Measurements from ENCODE around the gene TXNL4A. TPM values are rescaled to one million over a fixed set of nuclear protein-coding genes. Genes with fewer than 3 reads are reported as not detected.
A peak's percentile ranks its signal among the peaks of the same experiment; 100 is the strongest.

TXNL4A gene
- total and polyA plus RNA-seq, 3 donors from 2014 or later = 37.4 to 158 (median 47.0) TPM

GRCh38 chr18:79963658-79964329 lies 24.6 kb downstream of the TXNL4A start:
- intact Hi-C loops (cut with DNase I; ENCODE audit: low total_unique reads) = no loop called here
- Histone ChIP-seq H3K4me3 (peak overlapping the region; percentile 59 to 66), H3K27ac (no peak overlapping the region), H3K27me3 (no peaks in the 10 kb centered on the region), H3K4me1 (no peaks in the 10 kb centered on the region), H3K36me3 (ENCODE audit: low read depth, missing control alignments) (no peaks in the 10 kb centered on the region), H3K9me3 (no peaks in the 10 kb centered on the region)
- WGBS, 2 donors = 58 to 79% methylated on average over 18 to 30 of the region's 30 CpGs
- no peak for DNase-seq
- no peak for TF ChIP-seq POLR2A (IDR thresholded peaks at IDR 0.05)
- TF ChIP-seq CTCF (IDR thresholded peaks at IDR 0.05) = no peak

- WGBS, 2 donors = 87 to 88% methylated on average over 29 to 30 of the region's 30 CpGs
- no peaks in the 10 kb centered on the region for H3K27me3 ChIP-seq
- H3K9me3 ChIP-seq = no peaks in the 10 kb centered on the region
- DNase-seq = no peak
- no peak overlapping the region for H3K4me3 ChIP-seq
- H3K4me1 ChIP-seq = no peaks in the 10 kb centered on the region
- intact Hi-C loops (cut with DNase I; ENCODE audit: low total_unique reads) = no loop called here
- no peaks in the 10 kb centered on the region for H3K36me3 ChIP-seq (ENCODE audit: low read depth, missing control alignments)
- no peak overlapping the region for H3K27ac ChIP-seq
- TF ChIP-seq CTCF (IDR thresholded peaks at IDR 0.05) (no peak), POLR2A (IDR thresholded peaks at IDR 0.05) (no peak)
These were observed 25.3 kb downstream of the TXNL4A start for GRCh38 chr18:79962835-79963657.

DNA sequence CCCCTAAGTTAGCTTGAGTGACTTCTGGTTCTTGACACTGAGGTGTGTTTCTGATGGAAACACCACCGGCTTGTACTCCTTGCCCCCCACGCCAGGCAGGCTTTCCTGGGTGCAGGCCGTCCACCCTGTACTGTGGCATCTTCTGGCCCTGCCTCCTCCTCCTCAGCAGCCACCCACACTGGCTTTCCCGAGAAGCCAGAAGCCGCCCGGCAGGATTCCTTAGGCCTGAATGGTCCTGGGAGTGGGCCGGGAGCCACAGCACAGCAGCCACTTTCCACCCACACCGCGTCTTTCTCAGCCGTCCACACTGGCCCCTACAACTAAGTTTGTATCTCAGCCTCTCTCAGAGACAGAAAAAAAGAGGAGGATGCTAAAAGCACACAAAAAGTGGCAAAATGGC lies 26.1 kb downstream of the TXNL4A start:
- H3K4me1 ChIP-seq = no peaks in the 10 kb centered on the region
- H3K9me3 ChIP-seq = no peaks in the 10 kb centered on the region
- TF ChIP-seq CTCF (IDR thresholded peaks at IDR 0.05) (no peak), POLR2A (IDR thresholded peaks at IDR 0.05) (no peak)
- no peaks in the 10 kb centered on the region for H3K36me3 ChIP-seq (ENCODE audit: low read depth, missing control alignments)
- WGBS, 2 donors = 73 to 83% methylated on average over 10 of the region's 10 CpGs
- intact Hi-C loops (cut with DNase I; ENCODE audit: low total_unique reads) = no loop called here
- H3K27me3 ChIP-seq = no peaks in the 10 kb centered on the region
- H3K27ac ChIP-seq = no peak overlapping the region
- H3K4me3 ChIP-seq = no peak overlapping the region
- DNase-seq = no peak

GRCh38 chr18:79961527-79962291 lies 26.7 kb downstream of the TXNL4A start:
- no peak overlapping the region for H3K4me3 ChIP-seq
- H3K4me1 ChIP-seq = no peaks in the 10 kb centered on the region
- DNase-seq = no peak
- H3K36me3 ChIP-seq (ENCODE audit: low read depth, missing control alignments) = no peaks in the 10 kb centered on the region
- no peak overlapping the region for H3K27ac ChIP-seq
- H3K27me3 ChIP-seq = no peaks in the 10 kb centered on the region
- no peaks in the 10 kb centered on the region for H3K9me3 ChIP-seq
- WGBS, 2 donors = 73 to 80% methylated on average over 6 to 29 of the region's 29 CpGs
- no peak for TF ChIP-seq POLR2A (IDR thresholded peaks at IDR 0.05)
- TF ChIP-seq CTCF (IDR thresholded peaks at IDR 0.05) = no peak
- intact Hi-C loops (cut with DNase I; ENCODE audit: low total_unique reads) = no loop called here

Measured in testis (tissue), 3 donors.